OCI-LY7 (cell line): ENCODE data around the gene LRP5. TPM values are rescaled to one million over a fixed set of nuclear protein-coding genes. Genes with fewer than 3 reads are reported as not detected.

ENCODE experiments used
- Bru-seq: library from RNA; stranded (reverse); fragments of 400-500 nt; gene quantifications from one replicate; lab custom pipeline; 2021; lab: Mats Ljungman, UMichigan
- BruChase-seq, 2 experiments: library from RNA; stranded (reverse); fragments of 400-500 nt; gene quantifications; one replicate each; lab custom pipeline; 2021; lab: Mats Ljungman, UMichigan
- BruUV-seq: library from RNA; stranded (reverse); fragments of 400-500 nt; replicated peaks from 2 replicates; lab custom pipeline; 2021; lab: Mats Ljungman, UMichigan
- CTCF ChIA-PET: fragments of 300-600 bp; sonication (Branson Sonifier 250); formaldehyde crosslinking; loops from one replicate; lab custom pipeline; 2022; ENCODE audit warnings: antibody characterized with exemption; ENCODE audit not compliant: unreplicated experiment; lab: Charles Lee
- POLR2A ChIA-PET: fragments of 300-600 bp; sonication (Branson Sonifier 250); formaldehyde crosslinking; loops from one replicate; lab custom pipeline; 2022; ENCODE audit warnings: antibody characterized with exemption; lab: Charles Lee
- DNase-seq: peaks from one replicate; pipeline ENCODE4 v3.0.0-alpha.2; 2015; ENCODE audit warnings: low spot score
- H2AFZ ChIP-seq: fragments of 200-600 bp; sonication (generic), shearing (Covaris generic); 2 replicates; pipeline ENCODE4 v1.6.1; 2014; ENCODE audit warnings: mild to moderate bottlenecking, antibody characterized with exemption, low read length, moderate library complexity
- H3K27ac ChIP-seq: fragments of 200-600 bp; sonication (generic); 2 replicates; pipeline ENCODE4 v1.5.1; 2014; ENCODE audit warnings: mixed run types, low read depth, mild to moderate bottlenecking, moderate library complexity, low read length, inconsistent platforms; ENCODE audit not compliant: poor library complexity, severe bottlenecking
- H3K36me3 ChIP-seq: fragments of 200-600 bp; sonication (generic); 2 replicates; pipeline ENCODE4 v1.6.1; 2014; ENCODE audit warnings: mild to moderate bottlenecking, antibody characterized with exemption, low read length, moderate library complexity, mixed read lengths; ENCODE audit not compliant: insufficient read depth
- H3K4me1 ChIP-seq: fragments of 200-600 bp; sonication (generic); 2 replicates; pipeline ENCODE4 v1.5.1; 2014; ENCODE audit warnings: mild to moderate bottlenecking, low read length; ENCODE audit not compliant: insufficient read depth, poor library complexity, severe bottlenecking
- H3K4me2 ChIP-seq: fragments of 200-600 bp; sonication (generic); 2 replicates; pipeline ENCODE4 v1.6.1; 2014; ENCODE audit warnings: mild to moderate bottlenecking, low read length
- H3K4me3 ChIP-seq: fragments of 200-600 bp; sonication (generic); 2 replicates; pipeline ENCODE4 v1.5.1; 2014; ENCODE audit warnings: mild to moderate bottlenecking, low read depth, low read length; ENCODE audit not compliant: poor library complexity, severe bottlenecking
- H3K79me2 ChIP-seq: fragments of 200-600 bp; sonication (generic); 2 replicates; pipeline ENCODE4 v1.6.1; 2016; ENCODE audit warnings: low read depth, mild to moderate bottlenecking, low read length, moderate library complexity, mixed read lengths; ENCODE audit not compliant: insufficient read depth
- H3K9me2 ChIP-seq: fragments of 200-600 bp; sonication (generic); 2 replicates; pipeline ENCODE4 v1.6.1; 2016; ENCODE audit warnings: mild to moderate bottlenecking, low read length, mixed read lengths; ENCODE audit not compliant: insufficient read depth
- H3K9me3 ChIP-seq: fragments of 200-600 bp; sonication (generic); 2 replicates; pipeline ENCODE4 v1.6.1; 2014; ENCODE audit warnings: mild to moderate bottlenecking, mixed run types, low read length, mixed read lengths
- H4K20me1 ChIP-seq: fragments of 200-600 bp; sonication (generic); 2 replicates; pipeline ENCODE4 v1.6.1; 2014; ENCODE audit warnings: mild to moderate bottlenecking, antibody characterized with exemption, low read length, moderate library complexity, mixed read lengths; ENCODE audit not compliant: insufficient read depth
- CTCF ChIP-seq: fragments of 200-600 bp; sonication (generic); conservative IDR thresholded peaks from 2 replicates; pipeline ENCODE4 v1.5.1; 2014; ENCODE audit warnings: mild to moderate bottlenecking, antibody characterized with exemption, low read length, moderate library complexity, mixed read lengths
- EZH2phosphoT487 ChIP-seq: fragments of 200-600 bp; sonication (generic); IDR thresholded peaks from 2 replicates; pipeline ENCODE4 v1.6.1; 2018; ENCODE audit warnings: low read depth, borderline replicate concordance, mild to moderate bottlenecking, mixed run types, antibody characterized with exemption, low read length, moderate library complexity, mixed read lengths
- intact Hi-C: fragments of 100-400 bp; cut with micrococcal nuclease; formaldehyde crosslinking; loops from one replicate; pipeline ENCODE4 v1.10.0; 2022; ENCODE audit not compliant: unreplicated experiment
- long read RNA-seq: library from polyadenylated mRNA; stranded (forward); transcript quantifications from one replicate; pipeline ENCODE4 v2.0.0, GENCODE V29; 2022
- total RNA-seq, 2 experiments: library from RNA; depleted of rRNA in 1 of 2; stranded (reverse); fragments of >200 nt in 1 of 2; shearing (Covaris generic) in 1 of 2; gene quantifications; 2 replicates each; pipeline ENCODE4 v1.2.3, GENCODE V29; 2014 to 2022

The LRP5 gene
- total RNA-seq (2014; rRNA removed; shearing (Covaris generic)), result 0.59 and 0.60 TPM in 2 replicates
- total RNA-seq (2022), result 0.26 TPM in 1 of 2 replicates, not detected in the other
- percentile 11 among the genes with signal in this experiment for Bru-seq, nascent RNA
- BruChase-seq, experiment 1, labeled RNA remaining after a 6-hour chase, result percentile 11 among the genes with signal in this experiment
- percentile 11 among the genes with signal in this experiment for BruChase-seq, experiment 2, labeled RNA remaining after a 2-hour chase
- long read RNA-seq, result 0 reads

GRCh38 chr11:68312117-68312779 lies at the start of gene LRP5:
Gene LRP5 (plus strand): TSS chr11:68312591. CDS start chr11:68312715, 124 bp downstream.
- POLR2A ChIA-PET, result no interaction called here
- Histone ChIP-seq H3K4me3 (peak within 1 kb of the TSS; percentile 46), H2AFZ (no peak within 1 kb of the TSS), H3K36me3 (no peaks in the 10 kb centered on the region), H3K27ac (no peak within 1 kb of the TSS), H3K79me2 (no peaks in the 10 kb centered on the region), H4K20me1 (no peaks in the 10 kb centered on the region), H3K9me3 (no peaks in the 10 kb centered on the region), H3K9me2 (no peaks in the 10 kb centered on the region), H3K4me1 (no peaks in the 10 kb centered on the region), H3K4me2 (0 out of 2 replicates have a peak within 1 kb of the TSS, but pooled peaks have one; percentile 20)
- CTCF ChIA-PET, result no interaction called here
- no peak for TF ChIP-seq CTCF
- TF ChIP-seq EZH2phosphoT487, result no peak
- peak; percentile 16 for DNase-seq
- intact Hi-C loops, result no loop called here
- BruUV-seq, result no TSS peak

- intact Hi-C loops, result no loop called here
- ChIA-PET POLR2A (no interaction called here), CTCF (no interaction called here)
- H3K79me2 ChIP-seq, result peaks cover 23% of the 10 kb centered on the region; the same call in 1 of the 2 replicates
- H3K9me3 ChIP-seq, result no peaks in the 10 kb centered on the region
- DNase-seq, result no peak
- H2AFZ ChIP-seq, result no peak overlapping the region
- H3K9me2 ChIP-seq, result no peaks in the 10 kb centered on the region
- peaks cover 84% of the 10 kb centered on the region for H3K36me3 ChIP-seq
- no peak overlapping the region for H3K4me2 ChIP-seq
- no peaks in the 10 kb centered on the region for H4K20me1 ChIP-seq
- no peak overlapping the region for H3K4me3 ChIP-seq
- H3K27ac ChIP-seq, result no peak overlapping the region
- no TSS peak for BruUV-seq
- peaks cover 39% of the 10 kb centered on the region for H3K4me1 ChIP-seq
- TF ChIP-seq CTCF (no peak), EZH2phosphoT487 (no peak)
These were observed 48.9 kb upstream of the LRP5 start for GRCh38 chr11:68263444-68264035.
